Vagina (tissue), 2 donors: ENCODE measurements around the gene LRRC4C.

Source experiments
- POLR2A ChIP-seq, 2 donors: fragments of 450-650 bp; IDR thresholded peaks; one replicate each; pipeline ENCODE4 v1.6.1; 2017; ENCODE audit warnings: antibody characterized with exemption in 2 of 2, mild to moderate bottlenecking in 2 of 2, moderate library complexity in 2 of 2
- POLR2AphosphoS5 ChIP-seq, 2 donors: sonication (generic); formaldehyde crosslinking; IDR thresholded peaks; one replicate each; pipeline ENCODE4 v1.9.0; 2017; ENCODE audit warnings: antibody characterized with exemption in 2 of 2, mild to moderate bottlenecking in 2 of 2, low read depth in 1 of 2; ENCODE audit not compliant: insufficient read depth in 1 of 2

DNA sequence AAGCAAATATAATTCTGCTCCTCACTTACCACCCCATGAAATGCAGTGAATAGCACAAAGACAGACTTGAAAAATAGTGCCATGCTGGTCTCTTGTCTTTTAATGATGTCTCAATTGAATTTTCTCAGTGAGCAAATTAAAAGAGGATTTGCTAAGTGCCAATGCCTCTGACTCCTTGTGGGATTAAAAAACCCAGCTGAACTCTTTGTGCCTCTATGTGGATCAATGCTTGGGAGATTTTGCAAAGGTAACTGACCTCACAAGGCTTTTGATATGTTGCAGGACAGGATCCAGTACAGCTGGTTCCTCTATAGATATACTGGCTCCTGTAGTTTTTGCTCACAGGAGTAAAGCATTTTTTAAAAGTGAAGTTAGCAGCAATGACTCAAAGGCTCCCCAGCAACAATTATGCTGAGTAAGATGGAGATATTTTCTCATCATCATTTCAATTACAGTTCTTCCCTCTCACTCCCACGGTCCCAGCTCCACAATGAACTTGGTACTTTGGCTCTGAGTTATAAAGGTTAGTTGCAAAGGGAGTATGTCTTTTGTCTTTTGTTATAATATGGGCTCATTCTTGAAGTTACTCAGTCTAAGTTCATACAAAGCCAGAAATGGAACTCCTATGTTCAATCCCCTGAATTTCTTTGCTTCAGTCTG lies 471.5 kb downstream of the LRRC4C start:
- TF ChIP-seq POLR2A (IDR thresholded peaks at IDR 0.05) (no peak), POLR2AphosphoS5 (IDR thresholded peaks at IDR 0.05; ENCODE audit: insufficient read depth in 1 of 2, low read depth in 1 of 2) (no peak)
